ENCODE measurements around the gene ZHX3. TPM values are rescaled to one million over a fixed set of nuclear protein-coding genes. Genes with fewer than 3 reads are reported as not detected.

The ZHX3 gene
- total and polyA plus RNA-seq, 10 of the 15 experiments (the other 5 are each of a cell fraction or from before 2014, with no cell fraction given) = 1.3 to 14.0 (median 5.0) TPM

GRCh38 chr20:41133709-41134361, 183.7 kb downstream of the ZHX3 start (continued):
- TF ChIP-seq RUNX3 (IDR thresholded peaks at IDR 0.05; ENCODE audit: low read length) (peak; percentile 90), NFIC (IDR thresholded peaks at IDR 0.05; ENCODE audit: low read depth, low read length) (no peak; the same call in 1 of the 2 replicates), CEBPB (IDR thresholded peaks at IDR 0.05; ENCODE audit: borderline replicate concordance in 1 of 2, low read depth in 2 of 2, low read length in 2 of 2) (no peak), RCOR1 (conservative IDR thresholded peaks at IDR 0.05; ENCODE audit: low read depth, low read length) (peak; percentile 87; the same call in 1 of the 2 replicates), BRCA1 (IDR thresholded peaks at IDR 0.05; ENCODE audit: low read depth, low read length) (no peak), SPI1 (IDR thresholded peaks at IDR 0.05; ENCODE audit: borderline replicate concordance, insufficient read depth, low read depth, low read length) (no peak), PAX5 (IDR thresholded peaks at IDR 0.05; ENCODE audit: borderline replicate concordance, low read depth, low read length) (peak; percentile 89), ZNF217 (IDR thresholded peaks at IDR 0.05) (peak; percentile 93), SRF (IDR thresholded peaks at IDR 0.05; ENCODE audit: low read depth in 2 of 2, low read length in 2 of 2) (no peak), PML (IDR thresholded peaks at IDR 0.05; ENCODE audit: low read length) (no peak), HSF1 (IDR thresholded peaks at IDR 0.05; ENCODE audit: low read depth, low read length) (no peak), KLF5 (IDR thresholded peaks at IDR 0.05; ENCODE audit: partially characterized antibody) (peak; percentile 75), SKIL (IDR thresholded peaks at IDR 0.05; ENCODE audit: low read depth, poor library complexity, severe bottlenecking) (peak; percentile 96), BACH1 (IDR thresholded peaks at IDR 0.05; ENCODE audit: borderline replicate concordance) (peak; percentile 83; the same call in 1 of the 2 replicates), NR2C1 (IDR thresholded peaks at IDR 0.05) (no peak), IKZF1 (conservative IDR thresholded peaks at IDR 0.05) (peak; percentile 94), ZBTB33 (IDR thresholded peaks at IDR 0.05) (no peak), KAT2A (conservative IDR thresholded peaks at IDR 0.05; ENCODE audit: control insufficient read depth, low read depth, low read length) (no peak), POLR2AphosphoS2 (IDR thresholded peaks at IDR 0.05; ENCODE audit: low read depth, low read length) (no peak; the same call in 1 of the 2 replicates), IRF5 (IDR thresholded peaks at IDR 0.05; ENCODE audit: borderline replicate concordance) (no peak), HDAC2 (IDR thresholded peaks at IDR 0.05) (0 out of 2 replicates have a peak, but pooled peaks have one; percentile 46), PAX8 (IDR thresholded peaks at IDR 0.05) (no peak), SMC3 (IDR thresholded peaks at IDR 0.05; ENCODE audit: borderline replicate concordance, low read length) (no peak), MXI1 (IDR thresholded peaks at IDR 0.05; ENCODE audit: low read depth, low read length) (peak; percentile 89)
- TF ChIP-seq, protein P1, sequence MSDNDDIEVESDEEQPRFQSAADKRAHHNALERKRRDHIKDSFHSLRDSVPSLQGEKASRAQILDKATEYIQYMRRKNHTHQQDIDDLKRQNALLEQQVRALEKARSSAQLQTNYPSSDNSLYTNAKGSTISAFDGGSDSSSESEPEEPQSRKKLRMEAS (IDR thresholded peaks at IDR 0.05; ENCODE audit: low read depth, low read length) = peak; percentile 79
